Natural killer cell treated with Interleukin-12 subunit alpha and Interleukin-12 subunit beta and Interleukin-15 and Interleukin-18, amount 100 ng/mL, for 72 hours (primary cell): ENCODE measurements around the gene DNAJA3. TPM values are rescaled to one million over a fixed set of nuclear protein-coding genes. Genes with fewer than 3 reads are reported as not detected.

ENCODE experiments used
- ATAC-seq, 2 donors: fragments of 150-1000 bp; cut with Tn5 transposase in 1 of 2; sonication (Bioruptor Pico), chemical (Tn5 transposase) in 1 of 2; 2 replicates each; pipeline ENCODE4 v1.10.0; 2021
- DNase-seq: peaks from one replicate; pipeline ENCODE4 v3.0.0; 2022; ENCODE audit warnings: low spot score
- H3K27ac Mint-ChIP-seq, 2 donors: 1 replicate in 1 of 2; 2 replicates in 1 of 2; pipeline ENCODE4 v1.8.0; 2022; ENCODE audit warnings: mixed read lengths in 2 of 2, mild to moderate bottlenecking in 1 of 2, moderate library complexity in 1 of 2
- H3K27me3 Mint-ChIP-seq, 2 donors: 1 replicate in 1 of 2; 2 replicates in 1 of 2; pipeline ENCODE4 v1.8.0; 2022; ENCODE audit warnings: mixed read lengths in 2 of 2
- H3K36me3 Mint-ChIP-seq: one replicate; pipeline ENCODE4 v1.8.0; 2022; ENCODE audit warnings: mixed read lengths
- H3K4me1 Mint-ChIP-seq, 2 donors: 1 replicate in 1 of 2; 2 replicates in 1 of 2; pipeline ENCODE4 v1.8.0; 2022; ENCODE audit warnings: low read depth in 2 of 2, mixed read lengths in 2 of 2, mild to moderate bottlenecking in 1 of 2
- H3K4me3 Mint-ChIP-seq: one replicate; pipeline ENCODE4 v1.8.0; 2022; ENCODE audit warnings: mixed read lengths
- H3K9me3 Mint-ChIP-seq: 2 replicates; pipeline ENCODE4 v1.8.0; 2022; ENCODE audit warnings: mixed read lengths
- total RNA-seq, 2 donors: library from RNA; stranded (reverse); gene quantifications; one replicate each; pipeline ENCODE4 v1.2.3, GENCODE V29; 2022

DNAJA3 gene
- total RNA-seq, 2 donors from 2014 or later, result 55.0 to 99.8 TPM

DNA sequence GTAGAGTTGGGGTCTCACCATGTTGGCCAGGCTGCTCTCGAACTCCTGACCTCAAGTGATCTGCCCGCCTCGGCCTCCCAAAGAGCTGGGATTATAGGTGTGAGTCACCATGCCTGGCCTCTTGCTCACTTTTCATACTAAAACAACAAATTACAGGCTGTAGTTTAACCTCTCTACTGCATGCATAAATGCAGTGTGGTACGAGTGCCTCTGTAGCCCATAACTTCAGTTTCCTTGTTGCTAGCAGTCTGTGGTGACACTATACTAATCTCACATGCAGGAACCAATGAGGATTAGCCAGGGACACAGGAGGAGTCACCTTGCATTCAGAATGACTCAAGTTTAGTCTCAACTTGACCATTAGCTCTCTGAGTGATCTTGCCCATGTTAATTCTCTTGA is 70.6 kb downstream of the DNAJA3 start:
- Mint-ChIP-seq H3K27ac (peak overlapping the region in 1 of 2 donors; percentile 67), H3K36me3 (peaks cover 4% of the 10 kb centered on the region), H3K4me3 (no peak overlapping the region), H3K9me3 (no peaks in the 10 kb centered on the region), H3K27me3 (no peaks in the 10 kb centered on the region), H3K4me1 (peaks cover 48 to 50% of the 10 kb centered on the region in 2 donors)
- DNase-seq, result no peak
- ATAC-seq, result peak; percentile 43 to 55

DNA sequence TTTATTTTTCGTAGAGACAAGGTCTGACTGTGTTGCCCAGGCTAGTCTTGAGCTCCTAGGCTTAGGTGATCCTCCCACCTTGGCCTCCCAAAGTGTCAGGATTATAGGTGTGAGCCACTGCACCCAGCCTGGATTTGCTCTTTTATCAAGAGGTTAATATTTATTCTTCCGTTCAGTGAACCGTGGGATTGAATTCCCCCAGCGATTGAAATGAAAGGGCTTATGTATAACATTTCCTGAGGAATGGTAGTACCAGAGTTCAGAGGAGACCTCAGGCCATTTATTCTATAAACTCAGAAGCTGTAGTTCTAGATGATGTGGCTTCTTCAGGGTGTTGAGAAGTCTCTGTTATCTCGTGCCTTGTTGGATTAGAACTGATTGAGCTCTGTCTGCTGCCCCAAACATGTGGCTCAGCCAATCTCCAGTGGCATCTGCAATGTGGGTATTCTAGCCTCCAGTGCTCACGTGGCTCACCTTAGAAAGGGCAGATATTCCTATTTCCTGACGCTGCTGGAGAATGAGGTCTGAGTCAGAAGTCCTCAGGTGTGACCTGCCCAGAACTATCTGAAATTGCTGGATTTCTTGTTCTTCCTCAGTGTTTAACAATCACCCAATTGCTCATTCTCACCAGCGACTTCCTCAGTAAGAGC is 73.0 kb downstream of the DNAJA3 start:
- DNase-seq (no peak), ATAC-seq (no peak)
- peak overlapping the region; percentile 32 to 65 for H3K27ac Mint-ChIP-seq
- H3K4me1 Mint-ChIP-seq, result peaks cover 54 to 60% of the 10 kb centered on the region in 2 donors
- no peaks in the 10 kb centered on the region for H3K27me3 Mint-ChIP-seq
- no peaks in the 10 kb centered on the region for H3K36me3 Mint-ChIP-seq
- H3K9me3 Mint-ChIP-seq, result no peaks in the 10 kb centered on the region
- no peak overlapping the region for H3K4me3 Mint-ChIP-seq

DNA sequence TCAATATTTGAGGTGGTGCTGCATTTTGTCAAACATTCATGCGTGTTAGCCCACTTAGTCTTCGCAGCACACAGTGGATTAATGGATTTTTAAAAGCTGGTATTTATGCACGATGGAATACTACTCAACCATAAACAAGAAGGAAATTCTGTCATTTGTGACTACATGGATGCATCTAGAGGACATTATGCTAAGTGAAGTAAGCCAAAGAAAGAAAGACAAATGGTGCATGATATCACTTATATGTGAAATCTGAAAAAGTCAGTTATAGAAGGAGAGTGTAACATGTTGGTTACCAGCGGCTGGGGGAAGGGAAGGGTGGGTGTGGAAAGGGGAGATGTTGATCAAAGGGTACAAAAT is 73.5 kb downstream of the DNAJA3 start:
- DNase-seq (no peak), ATAC-seq (no peak)
- H3K27ac Mint-ChIP-seq, result peak overlapping the region; percentile 32 to 65
- H3K9me3 Mint-ChIP-seq, result no peaks in the 10 kb centered on the region
- H3K36me3 Mint-ChIP-seq, result no peaks in the 10 kb centered on the region
- no peak overlapping the region for H3K4me3 Mint-ChIP-seq
- no peaks in the 10 kb centered on the region for H3K27me3 Mint-ChIP-seq
- peaks cover 57 to 64% of the 10 kb centered on the region in 2 donors for H3K4me1 Mint-ChIP-seq

DNA sequence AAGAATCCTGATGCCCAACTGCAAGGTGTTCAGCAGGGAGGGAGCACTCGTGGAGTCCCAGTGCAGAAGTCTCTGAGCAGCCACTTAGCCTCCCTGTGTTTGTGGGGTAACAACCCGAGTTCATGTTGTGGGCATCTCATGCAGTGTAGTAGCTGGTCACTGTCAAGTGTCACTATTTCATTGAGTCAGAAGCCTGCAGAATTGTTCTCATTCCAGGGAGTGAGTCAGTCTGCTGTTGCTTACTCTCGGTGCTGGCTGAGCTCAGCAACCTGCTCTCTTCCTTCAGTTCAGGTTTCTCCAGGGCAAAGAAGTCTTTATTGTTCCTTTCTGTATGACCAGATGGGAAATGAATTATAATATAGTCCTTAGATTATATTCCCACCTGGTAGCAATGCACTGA is 74.6 kb downstream of the DNAJA3 start:
- ATAC-seq (peak; percentile 63 to 91), DNase-seq (no peak)
- Mint-ChIP-seq H3K36me3 (no peaks in the 10 kb centered on the region), H3K27ac (peak overlapping the region; percentile 36 to 65), H3K4me1 (peaks cover 53 to 66% of the 10 kb centered on the region in 2 donors), H3K4me3 (no peak overlapping the region), H3K27me3 (no peaks in the 10 kb centered on the region), H3K9me3 (no peaks in the 10 kb centered on the region)

DNA sequence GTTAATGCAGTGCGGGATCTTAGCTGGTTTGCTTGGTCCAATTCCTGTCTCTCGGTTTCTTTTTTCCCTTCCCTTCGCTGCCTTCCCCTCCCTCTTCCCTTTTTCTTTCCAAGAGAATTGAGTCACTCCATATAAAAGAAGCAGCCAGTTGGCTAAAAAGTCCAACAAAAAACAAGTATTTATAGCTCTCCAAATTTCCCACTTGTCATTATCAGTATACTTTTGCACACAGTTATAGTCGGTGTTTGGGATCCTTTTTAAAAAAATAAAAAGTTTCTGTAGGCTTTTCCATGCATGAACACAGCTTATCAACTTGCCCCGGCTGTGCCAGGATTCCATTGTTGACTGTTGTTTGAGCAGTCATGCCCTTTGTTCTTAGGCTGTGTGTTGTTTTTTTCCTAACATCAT is 75.4 kb downstream of the DNAJA3 start:
- no peak overlapping the region for H3K4me3 Mint-ChIP-seq
- ATAC-seq (no peak), DNase-seq (no peak)
- peaks cover 57 to 67% of the 10 kb centered on the region in 2 donors for H3K4me1 Mint-ChIP-seq
- no peaks in the 10 kb centered on the region for H3K9me3 Mint-ChIP-seq
- no peaks in the 10 kb centered on the region for H3K27me3 Mint-ChIP-seq
- H3K36me3 Mint-ChIP-seq, result no peaks in the 10 kb centered on the region
- H3K27ac Mint-ChIP-seq, result peak overlapping the region; percentile 36 to 84

DNA sequence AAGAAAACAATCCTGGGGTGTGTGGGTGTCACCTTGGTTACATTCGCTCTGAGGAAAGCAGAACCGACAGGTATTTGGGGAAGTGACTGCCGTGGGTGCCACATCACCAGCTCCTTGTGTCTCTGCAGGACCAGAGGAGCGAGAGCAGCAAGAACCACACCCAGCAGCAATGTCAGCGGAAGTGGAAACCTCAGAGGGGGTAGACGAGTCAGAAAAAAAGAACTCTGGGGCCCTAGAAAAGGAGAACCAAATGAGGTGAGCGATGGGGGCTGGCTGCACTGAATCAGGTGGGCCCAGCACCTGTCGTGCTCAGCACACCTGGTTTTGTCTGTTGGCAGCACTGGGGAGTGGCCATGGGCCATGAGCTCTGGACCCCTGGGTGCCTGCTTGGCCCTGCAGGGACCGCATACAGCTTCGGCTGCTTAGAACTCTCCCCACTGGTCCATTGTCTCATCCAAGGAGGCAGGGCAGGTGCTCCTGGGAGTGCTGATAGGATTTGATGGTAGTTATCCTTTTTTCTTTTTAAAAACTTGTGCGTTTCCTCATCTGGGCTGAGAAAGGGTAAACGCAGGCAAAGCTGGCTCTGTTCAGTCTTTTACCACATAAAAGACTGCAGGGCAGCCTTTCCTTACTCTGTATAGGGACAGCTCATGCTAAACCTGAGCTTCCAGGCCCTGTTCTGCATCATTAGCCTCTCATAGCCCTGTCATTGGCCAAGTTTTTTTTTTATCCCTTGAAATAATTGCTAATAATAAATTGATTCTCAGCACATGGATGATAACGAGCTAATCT is 79.9 kb downstream of the DNAJA3 start:
- peaks cover 5% of the 10 kb centered on the region for H3K36me3 Mint-ChIP-seq
- DNase-seq (peak; percentile 74), ATAC-seq (peak; percentile 82 to 90)
- H3K4me3 Mint-ChIP-seq, result peak overlapping the region; percentile 88
- H3K9me3 Mint-ChIP-seq, result no peaks in the 10 kb centered on the region
- H3K27ac Mint-ChIP-seq, result peak overlapping the region; percentile 93 to 95
- no peaks in the 10 kb centered on the region for H3K27me3 Mint-ChIP-seq
- peaks cover 44 to 46% of the 10 kb centered on the region in 2 donors for H3K4me1 Mint-ChIP-seq

Other genes starting within 250 kb of the DNAJA3 start
- gene SRL, start 183.8 kb upstream of the DNAJA3 start, total RNA-seq, result not detected
- 10 to 100 TPM; 10.8 to 46.2 TPM for gene TFAP4, start 152.8 kb upstream of the DNAJA3 start, total RNA-seq
- under 1 TPM; 0.31 to 0.43 TPM for gene GLIS2, start 109.8 kb upstream of the DNAJA3 start, total RNA-seq
- 100 to 1,000 TPM in 1 of 2 donors, 10 to 100 TPM in 1; 59.0 to 114 TPM for gene PAM16, start 74.5 kb upstream of the DNAJA3 start, total RNA-seq
- gene VASN, start 54.0 kb upstream of the DNAJA3 start, total RNA-seq, result under 1 TPM in 1 of 2 donors, not detected in 1; 0.33 TPM
- gene CORO7, start 9.3 kb upstream of the DNAJA3 start, total RNA-seq, result 100 to 1,000 TPM; 140 to 166 TPM
- gene NMRAL1, start 48.8 kb downstream of the DNAJA3 start, total RNA-seq, result 10 to 100 TPM; 40.7 to 80.9 TPM
- 100 to 1,000 TPM in 1 of 2 donors, 10 to 100 TPM in 1; 99.5 to 102 TPM for gene HMOX2, start 50.5 kb downstream of the DNAJA3 start, total RNA-seq
- 10 to 100 TPM; 24.5 to 28.2 TPM for gene CDIP1, start 112.9 kb downstream of the DNAJA3 start, total RNA-seq
- not detected for gene C16orf96, start 130.5 kb downstream of the DNAJA3 start, total RNA-seq
- gene UBALD1, start 189.0 kb downstream of the DNAJA3 start, total RNA-seq, result 10 to 100 TPM; 17.4 to 27.9 TPM
- gene MGRN1, start 199.0 kb downstream of the DNAJA3 start, total RNA-seq, result 100 to 1,000 TPM in 1 of 2 donors, 10 to 100 TPM in 1; 86.9 to 105 TPM